Endothelial cell (in vitro differentiated cells): Measurements from ENCODE around the gene PTX3. TPM values are rescaled to one million over a fixed set of nuclear protein-coding genes. Genes with fewer than 3 reads are reported as not detected.

Experiments used
- DNase-seq: peaks from one replicate; pipeline ENCODE4 v3.0.0; 2021; ENCODE audit warnings: low spot score
- H3K27ac Mint-ChIP-seq: one replicate; pipeline ENCODE4 v1.8.0; 2021; ENCODE audit warnings: mixed read lengths, inconsistent platforms; ENCODE audit not compliant: unreplicated experiment
- H3K27me3 Mint-ChIP-seq: one replicate; pipeline ENCODE4 v1.8.0; 2021; ENCODE audit warnings: mild to moderate bottlenecking, moderate library complexity, mixed read lengths, inconsistent platforms; ENCODE audit not compliant: unreplicated experiment
- H3K36me3 Mint-ChIP-seq: one replicate; pipeline ENCODE4 v1.8.0; 2021; ENCODE audit warnings: mild to moderate bottlenecking, low read depth, mixed read lengths, inconsistent platforms; ENCODE audit not compliant: unreplicated experiment
- H3K4me1 Mint-ChIP-seq: one replicate; pipeline ENCODE4 v1.8.0; 2021; ENCODE audit warnings: mild to moderate bottlenecking, mixed read lengths, inconsistent platforms; ENCODE audit not compliant: unreplicated experiment
- H3K4me3 Mint-ChIP-seq: one replicate; pipeline ENCODE4 v1.8.0; 2021; ENCODE audit warnings: mild to moderate bottlenecking, mixed read lengths, inconsistent platforms; ENCODE audit not compliant: unreplicated experiment
- H3K9me3 Mint-ChIP-seq: one replicate; pipeline ENCODE4 v1.8.0; 2021; ENCODE audit warnings: mixed read lengths, inconsistent platforms; ENCODE audit not compliant: unreplicated experiment
- total RNA-seq: library from RNA; stranded (reverse); fragmentation: NEBNext Ultra II Directional; extraction: Animal tissue kit (Norgen Biotek cat#: 25700); gene quantifications from one replicate; pipeline ENCODE4 v1.2.1, GENCODE V29; 2021; ENCODE audit not compliant: unreplicated experiment
- TF ChIP-seq, protein P1 (sequence below): fragments of 200-600 bp; sonication (generic); IDR thresholded peaks from one replicate; pipeline ENCODE4 v1.5.0; 2021; ENCODE audit warnings: antibody characterized with exemption; ENCODE audit not compliant: unreplicated experiment

Gene PTX3
- total RNA-seq, 1 donor from 2014 or later = 0.13 TPM

DNA sequence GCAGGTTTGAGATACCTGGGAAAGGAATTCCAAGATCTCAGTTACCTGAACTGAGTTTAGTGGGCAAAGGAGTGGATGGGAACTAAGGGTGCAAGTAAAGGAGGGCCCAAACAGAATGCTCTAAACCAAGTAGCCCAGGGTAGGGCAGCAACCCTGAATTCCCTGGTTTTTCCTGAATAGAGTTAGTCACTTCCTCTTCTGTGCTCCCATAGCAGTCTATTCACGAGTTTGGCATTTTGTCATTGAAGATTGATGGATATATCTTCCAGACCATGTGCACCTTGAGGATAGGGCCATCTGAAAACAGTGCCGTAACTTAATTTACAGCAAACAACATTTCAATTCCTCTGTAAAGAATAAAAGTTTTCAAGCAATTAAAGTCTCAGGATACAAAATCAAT is 18.5 kb upstream of the PTX3 start:
- Mint-ChIP-seq H3K9me3 (no peaks in the 10 kb centered on the region), H3K4me1 (peaks cover 3% of the 10 kb centered on the region), H3K4me3 (no peak overlapping the region), H3K27me3 (peaks cover 2% of the 10 kb centered on the region), H3K27ac (no peak overlapping the region), H3K36me3 (no peaks in the 10 kb centered on the region)
- no peak for DNase-seq
- TF ChIP-seq, protein P1, sequence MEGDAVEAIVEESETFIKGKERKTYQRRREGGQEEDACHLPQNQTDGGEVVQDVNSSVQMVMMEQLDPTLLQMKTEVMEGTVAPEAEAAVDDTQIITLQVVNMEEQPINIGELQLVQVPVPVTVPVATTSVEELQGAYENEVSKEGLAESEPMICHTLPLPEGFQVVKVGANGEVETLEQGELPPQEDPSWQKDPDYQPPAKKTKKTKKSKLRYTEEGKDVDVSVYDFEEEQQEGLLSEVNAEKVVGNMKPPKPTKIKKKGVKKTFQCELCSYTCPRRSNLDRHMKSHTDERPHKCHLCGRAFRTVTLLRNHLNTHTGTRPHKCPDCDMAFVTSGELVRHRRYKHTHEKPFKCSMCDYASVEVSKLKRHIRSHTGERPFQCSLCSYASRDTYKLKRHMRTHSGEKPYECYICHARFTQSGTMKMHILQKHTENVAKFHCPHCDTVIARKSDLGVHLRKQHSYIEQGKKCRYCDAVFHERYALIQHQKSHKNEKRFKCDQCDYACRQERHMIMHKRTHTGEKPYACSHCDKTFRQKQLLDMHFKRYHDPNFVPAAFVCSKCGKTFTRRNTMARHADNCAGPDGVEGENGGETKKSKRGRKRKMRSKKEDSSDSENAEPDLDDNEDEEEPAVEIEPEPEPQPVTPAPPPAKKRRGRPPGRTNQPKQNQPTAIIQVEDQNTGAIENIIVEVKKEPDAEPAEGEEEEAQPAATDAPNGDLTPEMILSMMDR = no peak

DNA sequence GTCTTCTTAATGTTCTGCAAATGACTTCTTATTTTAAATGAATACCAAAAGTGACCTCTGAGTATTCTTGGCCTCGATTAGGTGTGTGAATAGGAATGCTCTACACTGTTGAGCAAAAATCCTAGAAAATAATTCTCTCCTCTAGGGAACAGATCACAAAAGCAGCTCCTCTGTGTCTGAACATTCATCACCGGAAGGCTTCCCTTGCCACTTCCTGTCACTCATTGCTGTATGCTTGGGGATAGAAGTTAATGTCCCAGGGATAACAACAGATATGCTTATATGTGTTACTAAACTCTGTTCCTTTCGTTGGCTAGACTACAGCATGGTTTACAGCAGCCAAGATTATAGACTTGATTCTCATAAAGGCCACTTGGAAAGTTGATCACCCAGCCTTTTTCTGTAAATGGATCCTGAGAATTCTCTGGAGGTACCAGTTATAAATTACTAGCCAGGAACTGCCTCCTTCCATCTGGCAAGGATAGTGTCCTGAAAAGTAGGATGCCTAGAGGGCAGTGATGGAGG is 16.0 kb upstream of the PTX3 start:
- TF ChIP-seq, protein P1 = no peak
- H3K36me3 Mint-ChIP-seq = no peaks in the 10 kb centered on the region
- H3K4me3 Mint-ChIP-seq = no peak overlapping the region
- no peak for DNase-seq
- peaks cover 5% of the 10 kb centered on the region for H3K27me3 Mint-ChIP-seq
- no peak overlapping the region for H3K27ac Mint-ChIP-seq
- peaks cover 3% of the 10 kb centered on the region for H3K4me1 Mint-ChIP-seq
- H3K9me3 Mint-ChIP-seq = no peaks in the 10 kb centered on the region

DNA sequence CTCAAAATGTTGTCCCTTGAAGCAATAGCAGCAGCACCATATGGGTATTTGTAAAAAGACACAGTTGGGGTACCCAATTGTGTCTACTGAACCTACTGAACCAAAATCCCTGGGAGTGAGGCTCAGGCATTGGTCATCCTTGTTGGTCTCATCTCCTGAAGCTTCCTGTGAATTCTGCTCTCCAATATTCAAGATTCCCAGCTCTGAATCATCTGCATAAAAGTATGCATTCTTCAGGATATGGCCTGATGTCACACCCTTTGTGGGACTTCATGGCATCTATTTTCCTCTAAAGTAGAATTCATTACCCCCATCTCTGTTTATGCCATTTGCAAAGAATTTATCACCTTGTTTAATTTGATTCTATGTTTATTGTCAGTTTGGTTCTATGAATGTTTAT is 13.3 kb upstream of the PTX3 start:
- Mint-ChIP-seq H3K27ac (no peak overlapping the region), H3K36me3 (no peaks in the 10 kb centered on the region), H3K9me3 (no peaks in the 10 kb centered on the region), H3K4me3 (no peak overlapping the region), H3K27me3 (peaks cover 5% of the 10 kb centered on the region), H3K4me1 (peaks cover 3% of the 10 kb centered on the region)
- no peak for DNase-seq
- TF ChIP-seq, protein P1 = no peak

DNA sequence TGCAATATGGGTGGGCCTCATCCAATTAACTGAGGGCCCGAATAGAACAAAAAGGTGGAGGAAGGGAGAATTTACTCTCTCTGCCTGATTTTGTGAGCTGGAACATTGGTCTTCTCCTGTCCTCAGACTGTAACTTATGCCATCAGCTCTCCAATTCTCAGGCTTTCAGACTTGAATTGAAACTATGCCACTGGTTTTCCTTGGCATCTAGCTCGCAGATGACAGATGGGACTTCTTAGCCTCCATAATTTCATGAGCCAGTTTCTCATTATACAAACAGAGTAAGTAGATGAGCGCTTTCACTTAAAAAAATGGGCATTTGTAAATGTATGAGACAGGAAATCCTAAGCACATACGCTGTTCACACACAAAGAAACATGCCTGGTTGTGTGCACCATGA is 8.7 kb upstream of the PTX3 start:
- TF ChIP-seq, protein P1 = no peak
- no peak overlapping the region for H3K27ac Mint-ChIP-seq
- H3K27me3 Mint-ChIP-seq = peaks cover 3% of the 10 kb centered on the region
- H3K4me3 Mint-ChIP-seq = no peak overlapping the region
- no peaks in the 10 kb centered on the region for H3K9me3 Mint-ChIP-seq
- H3K36me3 Mint-ChIP-seq = no peaks in the 10 kb centered on the region
- no peak for DNase-seq
- no peaks in the 10 kb centered on the region for H3K4me1 Mint-ChIP-seq

DNA sequence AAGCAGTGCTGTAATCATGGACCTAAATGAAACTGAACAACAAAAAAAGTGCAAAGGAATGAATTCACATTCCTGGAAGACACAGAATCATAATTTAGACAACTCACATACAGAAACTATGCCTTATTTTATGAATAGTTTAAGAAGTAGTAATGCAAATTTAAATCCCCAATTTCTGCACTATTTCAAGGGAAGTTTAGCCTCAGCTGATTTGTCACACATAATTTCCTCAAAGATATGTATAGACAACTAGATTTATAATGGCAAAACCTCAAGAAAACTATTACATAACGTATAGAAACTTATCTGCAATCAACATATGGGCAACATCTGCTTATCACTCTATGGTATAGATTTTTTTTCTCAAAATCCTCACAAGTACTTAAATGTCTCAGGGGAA is 7.8 kb upstream of the PTX3 start:
- TF ChIP-seq, protein P1 = no peak
- no peaks in the 10 kb centered on the region for H3K4me1 Mint-ChIP-seq
- DNase-seq = no peak
- H3K27ac Mint-ChIP-seq = no peak overlapping the region
- H3K36me3 Mint-ChIP-seq = no peaks in the 10 kb centered on the region
- no peak overlapping the region for H3K4me3 Mint-ChIP-seq
- H3K27me3 Mint-ChIP-seq = peaks cover 3% of the 10 kb centered on the region
- no peaks in the 10 kb centered on the region for H3K9me3 Mint-ChIP-seq
